ENCODE results near the gene TMEM184B. TPM values are rescaled to one million over a fixed set of nuclear protein-coding genes. Genes with fewer than 3 reads are reported as not detected.

Gene TMEM184B
- total RNA-seq, 1 donor from 2014 or later = 13.3 TPM

DNA sequence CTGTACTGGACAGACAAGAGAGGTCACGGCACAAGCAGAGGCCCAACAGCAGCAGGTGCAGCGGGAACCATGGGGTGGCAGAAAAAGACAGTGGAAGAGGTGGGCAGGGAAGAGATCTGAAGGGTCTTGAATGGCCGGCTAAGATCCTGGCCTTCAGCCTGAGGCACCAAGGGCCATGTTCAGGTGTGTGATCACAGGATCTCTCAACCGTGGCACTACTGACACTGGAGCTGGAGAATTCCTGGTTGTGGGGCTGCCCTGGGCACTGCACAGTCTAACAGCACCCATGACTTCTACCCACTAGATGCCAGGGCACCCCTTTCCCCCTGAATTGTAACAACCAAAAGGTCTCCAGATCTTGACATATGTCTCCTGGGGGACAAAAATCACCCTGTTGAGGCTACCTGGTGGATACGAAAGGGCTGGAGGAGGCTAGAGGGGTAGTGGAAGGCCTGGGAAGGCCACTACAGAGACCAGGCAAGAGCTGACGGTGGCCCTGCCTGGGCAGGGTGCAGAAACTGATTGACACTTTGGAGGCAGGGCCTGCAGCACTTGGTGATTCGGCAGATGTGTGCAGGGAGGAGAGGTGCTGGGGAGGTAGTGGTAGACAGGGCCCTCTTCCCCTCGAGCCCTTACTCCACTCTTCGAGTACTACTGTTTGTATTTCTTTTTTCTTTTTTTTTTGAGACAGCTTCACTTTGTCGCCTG, 36.1 kb upstream of the TMEM184B start:
- DNase-seq = no peak

DNA sequence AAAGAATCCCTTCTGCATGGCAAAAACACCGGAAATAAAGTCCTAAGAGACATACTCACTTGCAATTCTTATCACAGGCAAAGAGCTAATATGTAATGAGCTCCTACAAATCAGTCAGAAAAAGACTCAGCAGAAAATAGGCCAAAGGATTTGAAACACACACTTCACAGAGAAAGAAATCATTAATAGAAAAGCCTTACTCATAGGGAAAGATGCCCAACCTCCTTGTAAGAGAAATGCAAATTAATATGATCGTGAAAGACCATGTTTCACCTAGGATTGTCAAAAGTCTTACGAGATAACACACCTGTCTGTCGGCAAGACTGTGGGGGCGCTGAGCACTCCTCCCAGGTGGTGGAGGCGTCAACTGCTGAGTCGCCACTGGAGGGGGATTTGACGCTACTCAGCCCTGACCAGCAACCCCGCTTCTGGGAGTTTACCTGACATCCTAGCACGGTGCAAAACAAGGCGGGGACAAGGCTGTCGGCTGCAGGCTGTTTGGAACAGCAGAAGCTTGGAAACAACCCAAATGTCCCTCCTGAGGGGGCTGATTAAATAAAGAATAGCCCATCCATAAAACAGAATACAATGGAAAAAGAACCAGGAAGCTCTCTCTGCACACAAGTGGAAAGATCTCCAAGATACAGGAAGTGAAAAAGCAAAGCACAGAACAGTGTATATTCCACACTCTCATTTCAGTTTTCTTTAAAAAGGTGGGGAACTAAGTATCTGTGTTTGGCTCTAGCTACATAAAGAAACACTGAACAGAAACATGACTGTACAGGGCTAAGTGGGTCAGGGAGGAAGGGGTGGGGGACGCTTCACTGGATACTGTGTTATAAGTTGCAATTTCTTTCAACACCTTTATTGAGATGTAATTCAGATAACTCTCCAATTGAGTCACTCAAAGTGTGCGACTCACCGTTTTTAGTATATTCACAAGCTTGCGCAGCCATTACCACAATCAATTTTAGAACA, 33.0 kb upstream of the TMEM184B start:
- no peak for DNase-seq

DNA sequence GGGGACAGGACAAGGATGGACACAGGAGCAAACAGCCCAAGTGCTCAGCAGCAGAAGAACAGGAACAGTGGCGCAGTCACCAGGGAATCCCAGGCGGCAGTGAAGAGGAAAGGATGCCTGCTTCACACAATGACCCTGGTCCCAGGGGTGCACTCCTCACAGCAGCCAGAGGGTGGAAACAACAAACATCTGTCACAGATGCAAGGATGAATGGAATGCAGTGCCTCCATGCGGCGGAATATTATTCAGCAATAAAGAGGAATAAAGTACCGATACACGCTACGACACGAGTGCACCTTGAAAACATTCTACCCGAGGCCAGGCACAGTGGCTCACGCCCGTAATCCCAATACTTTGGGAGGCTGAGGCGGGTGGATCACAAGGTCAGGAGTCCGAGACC, 31.7 kb upstream of the TMEM184B start:
- DNase-seq = no peak

DNA sequence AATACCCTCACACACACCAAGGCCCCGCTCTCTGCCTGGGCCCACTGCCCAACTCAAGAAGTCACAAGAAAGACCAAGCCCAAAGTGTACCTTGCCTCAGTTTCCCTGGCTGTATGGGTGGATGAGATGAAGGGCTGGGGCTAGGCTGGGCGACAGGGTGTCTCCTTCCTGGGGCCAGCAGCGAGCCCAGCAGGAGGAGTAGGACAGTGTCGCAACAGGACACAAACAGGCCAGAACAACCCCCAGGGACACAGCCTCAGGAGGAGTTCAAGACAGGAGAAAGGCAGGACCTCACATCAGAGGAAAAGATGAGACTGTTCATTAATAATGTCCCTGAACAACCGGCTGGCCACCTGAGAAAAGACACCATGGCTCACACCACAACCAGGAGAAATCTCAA, 31.2 kb upstream of the TMEM184B start:
- DNase-seq = no peak

DNA sequence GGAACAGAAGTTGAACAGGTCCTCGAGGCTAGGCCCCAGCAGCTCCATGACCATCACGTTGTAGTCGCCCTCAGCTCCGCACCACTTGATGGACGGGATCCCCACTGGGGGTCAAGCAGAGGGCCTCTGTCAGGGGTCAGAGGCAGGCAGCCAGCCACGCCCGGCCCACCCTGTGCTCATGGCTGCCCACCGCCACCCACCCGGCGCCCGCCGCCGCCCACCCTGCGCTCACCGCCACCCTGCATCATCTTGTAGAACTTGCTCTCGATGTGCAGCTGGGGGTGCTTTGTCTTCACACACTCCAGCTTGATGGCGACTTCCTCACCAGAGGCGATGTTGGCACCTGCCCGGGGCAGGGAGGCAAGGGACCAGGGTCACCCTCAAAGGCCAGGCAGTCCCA, 30.1 kb upstream of the TMEM184B start:
- DNase-seq = no peak

DNA sequence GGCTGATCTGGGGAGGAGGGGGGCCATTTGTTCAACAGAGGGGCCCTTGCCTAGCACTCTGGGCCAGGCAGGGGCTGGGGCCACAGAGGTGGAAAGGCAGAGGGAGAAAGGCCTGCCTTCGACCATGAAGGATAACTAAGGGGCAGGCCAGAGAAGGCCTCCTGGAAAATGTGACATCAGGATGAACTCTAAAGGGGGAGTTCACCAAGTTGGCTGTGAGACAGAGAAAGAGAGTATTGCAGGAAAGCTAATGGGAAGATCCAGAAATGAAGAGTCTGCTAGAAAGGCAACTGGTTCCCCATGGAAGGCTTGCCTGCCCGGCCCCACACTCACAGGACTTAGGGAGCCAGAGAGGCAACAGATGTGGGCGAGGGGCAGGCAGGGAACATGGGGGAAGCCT, 28.1 kb upstream of the TMEM184B start:
- DNase-seq = no peak

DNA sequence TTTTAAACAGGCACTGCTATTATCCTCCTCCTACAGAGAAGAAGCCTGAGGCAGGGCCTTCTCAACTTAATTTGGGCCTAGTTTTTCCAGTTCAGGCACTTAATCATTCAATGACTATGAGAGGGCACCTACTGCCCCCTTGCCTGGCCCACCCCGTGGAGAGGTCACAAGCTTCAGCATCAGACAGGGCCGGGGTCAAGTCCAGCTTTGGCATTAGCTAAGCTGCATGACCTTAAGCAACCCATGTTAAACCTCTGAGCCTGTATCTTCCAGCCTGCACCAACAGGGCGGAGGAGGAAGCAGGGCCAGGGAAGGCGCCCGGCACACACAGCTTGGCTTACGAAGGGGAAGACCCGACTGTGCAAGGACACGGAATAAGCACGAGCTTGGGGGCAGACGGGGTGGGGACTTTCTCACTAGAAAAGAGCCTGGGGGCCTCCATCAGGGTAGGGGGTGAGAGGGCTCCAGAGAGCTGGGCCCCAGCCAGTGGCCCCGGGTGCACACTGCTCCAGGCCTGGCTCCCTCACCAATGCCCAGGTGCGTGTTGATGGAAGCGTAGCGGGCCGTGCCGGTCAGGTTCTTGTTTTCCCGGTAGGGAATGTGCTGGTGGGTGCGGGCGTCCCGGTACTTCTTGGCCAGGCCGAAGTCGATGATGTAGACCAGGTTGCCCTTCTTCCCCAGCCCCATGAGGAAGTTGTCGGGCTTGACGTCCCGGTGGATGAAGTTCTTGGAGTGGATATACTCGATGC, 27.6 kb upstream of the TMEM184B start:
- DNase-seq = no peak

DNA sequence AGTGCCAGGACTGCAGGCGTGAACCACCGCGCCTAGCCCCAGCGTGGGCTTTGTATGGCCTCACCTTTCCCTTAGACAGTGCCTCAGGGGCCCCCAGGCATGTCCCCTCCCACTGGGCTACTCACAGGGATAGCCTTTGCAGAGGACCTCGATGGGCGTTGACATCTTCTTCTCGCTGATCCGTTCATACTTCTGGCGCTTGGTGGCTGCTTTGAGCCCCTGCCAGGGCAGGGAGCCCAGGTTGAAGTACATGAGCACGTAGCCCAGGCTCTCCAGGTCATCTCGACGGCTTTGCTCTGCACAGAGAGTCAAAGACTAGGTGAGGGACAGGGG, 26.9 kb upstream of the TMEM184B start:
- DNase-seq = no peak

DNA sequence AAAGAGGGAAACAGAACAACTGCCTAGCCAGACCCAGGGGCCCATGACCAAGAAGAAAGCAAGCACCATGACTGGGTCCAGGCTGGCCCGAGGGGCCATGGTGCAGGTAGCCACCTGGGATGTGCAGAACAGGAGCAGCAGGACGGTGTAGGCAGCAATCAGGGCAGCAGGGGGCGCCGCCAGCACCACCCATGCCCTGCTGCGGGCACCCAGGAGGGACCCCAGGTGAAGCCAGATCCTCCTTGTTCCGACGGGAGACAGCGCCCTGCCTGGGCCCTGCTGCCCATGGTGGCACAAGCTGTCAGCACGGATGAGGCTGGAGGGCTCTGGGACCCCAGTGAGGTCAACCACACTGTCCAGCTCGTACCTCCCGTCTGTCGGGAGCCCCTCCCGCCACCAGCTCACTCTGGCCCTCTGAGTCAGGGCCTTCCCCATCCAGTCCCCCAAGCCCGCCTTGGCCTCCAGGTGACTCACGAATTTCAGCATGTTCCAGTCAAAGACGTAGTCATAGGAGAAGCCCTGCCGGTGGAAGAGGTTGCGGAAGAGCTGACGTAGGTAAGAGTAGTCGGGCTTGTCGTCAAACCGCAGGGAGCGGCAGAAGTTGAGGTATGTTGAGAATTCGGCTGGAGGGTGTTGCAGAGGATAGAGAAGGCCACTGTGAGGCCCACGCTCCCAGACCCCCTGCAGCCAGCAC, 25.6 kb upstream of the TMEM184B start:
- DNase-seq = no peak

DNA sequence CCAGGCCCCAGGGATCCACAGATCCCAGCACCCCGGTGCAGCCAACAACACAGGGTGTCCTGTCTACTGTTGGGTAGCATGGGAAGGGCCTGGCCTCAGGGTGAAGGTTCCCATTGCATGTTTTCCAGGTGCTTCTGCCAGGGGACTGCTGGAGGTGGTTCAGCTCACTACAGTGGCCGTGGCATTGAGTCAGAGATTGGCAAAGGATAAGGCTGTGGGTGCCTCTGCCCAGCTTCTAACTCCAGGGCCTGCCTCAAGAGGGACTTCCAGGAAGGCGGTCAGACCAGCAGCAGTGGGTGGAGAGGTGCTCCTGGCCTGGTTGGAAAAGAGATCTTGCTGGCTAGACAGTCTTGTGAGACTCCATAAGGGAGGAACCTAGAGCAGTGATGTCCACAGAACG, 23.6 kb upstream of the TMEM184B start:
- no peak for DNase-seq

DNA sequence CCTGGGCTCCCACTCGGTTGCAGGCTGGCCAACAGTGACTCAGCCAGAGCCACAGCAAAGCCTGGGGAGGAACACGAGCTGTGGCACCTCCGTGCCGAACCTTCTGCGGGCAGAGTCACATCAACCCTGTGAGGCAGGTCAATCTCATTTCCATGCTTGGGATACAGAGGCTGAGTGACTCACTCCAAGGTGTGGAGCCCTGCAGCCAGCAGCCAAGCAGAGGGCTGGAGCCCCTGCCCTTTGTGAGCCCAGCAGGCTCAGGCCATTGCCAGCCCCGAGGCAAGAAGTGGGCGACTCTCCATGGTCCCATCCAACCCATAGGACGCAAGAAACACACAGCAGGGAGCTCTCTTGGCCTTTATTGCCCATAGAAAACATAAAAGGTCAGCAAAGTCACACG, 23.1 kb upstream of the TMEM184B start:
- DNase-seq = no peak

DNA sequence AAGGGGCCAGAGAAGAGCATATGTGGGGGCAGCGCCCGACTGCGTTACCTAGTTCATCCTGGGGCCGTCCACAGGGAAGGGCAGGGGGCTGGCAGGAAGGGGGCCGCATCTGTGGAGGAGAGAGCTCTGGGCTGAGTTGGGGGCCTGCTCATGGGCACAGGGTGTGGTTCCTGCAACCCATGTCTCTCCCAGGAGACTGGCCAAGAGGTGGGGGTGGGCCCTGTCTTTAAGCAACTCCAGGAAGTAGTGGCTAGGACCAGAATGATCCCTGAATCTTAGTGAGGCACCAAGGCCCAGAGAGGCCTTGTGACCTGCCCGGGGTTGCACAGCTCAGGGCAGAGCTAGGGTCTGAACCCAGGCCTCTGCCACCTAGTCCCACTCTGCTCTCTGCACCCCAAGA, 22.5 kb upstream of the TMEM184B start:
- no peak for DNase-seq

DNA sequence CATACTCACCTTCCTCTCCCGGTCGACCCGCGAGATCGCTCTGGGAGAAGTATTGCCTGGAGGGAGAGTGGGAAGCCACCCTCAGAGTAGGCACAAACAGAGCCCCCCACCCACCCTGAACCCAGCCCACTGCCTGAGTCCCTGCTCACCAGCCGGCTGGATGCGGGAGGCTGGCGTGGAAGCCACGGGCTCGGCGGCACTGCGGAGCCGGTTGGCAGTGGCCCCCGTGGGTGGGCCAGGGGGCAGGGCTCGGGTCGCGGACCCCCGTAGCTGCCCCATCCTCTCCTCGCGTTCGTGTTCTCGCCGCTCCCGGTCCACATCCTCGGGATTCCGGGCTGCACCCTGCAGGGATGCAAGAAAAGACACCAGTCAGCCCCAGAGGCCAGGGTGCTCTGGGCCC, 21.4 kb upstream of the TMEM184B start:
- DNase-seq = no peak

DNA sequence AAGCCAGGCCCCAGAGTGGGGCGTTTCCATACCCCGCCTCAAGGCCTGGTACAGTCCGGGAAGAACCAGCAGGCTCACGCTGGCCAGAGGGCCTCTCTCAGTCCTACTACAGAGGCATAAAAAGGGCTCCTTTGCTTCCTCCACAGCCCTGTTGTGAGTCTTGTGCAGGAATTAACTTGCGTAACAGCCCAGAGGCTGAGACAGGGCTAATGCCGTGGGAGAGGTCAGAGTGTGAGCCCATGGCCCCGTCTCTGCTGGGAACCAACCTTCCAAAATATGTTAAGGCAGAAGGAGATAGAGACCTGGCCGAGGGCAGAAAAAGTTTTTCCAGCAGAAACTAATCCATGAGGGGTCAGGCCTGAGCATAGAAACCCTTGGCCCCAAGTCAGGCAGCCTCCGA, 19.9 kb upstream of the TMEM184B start:
- DNase-seq = no peak

DNA sequence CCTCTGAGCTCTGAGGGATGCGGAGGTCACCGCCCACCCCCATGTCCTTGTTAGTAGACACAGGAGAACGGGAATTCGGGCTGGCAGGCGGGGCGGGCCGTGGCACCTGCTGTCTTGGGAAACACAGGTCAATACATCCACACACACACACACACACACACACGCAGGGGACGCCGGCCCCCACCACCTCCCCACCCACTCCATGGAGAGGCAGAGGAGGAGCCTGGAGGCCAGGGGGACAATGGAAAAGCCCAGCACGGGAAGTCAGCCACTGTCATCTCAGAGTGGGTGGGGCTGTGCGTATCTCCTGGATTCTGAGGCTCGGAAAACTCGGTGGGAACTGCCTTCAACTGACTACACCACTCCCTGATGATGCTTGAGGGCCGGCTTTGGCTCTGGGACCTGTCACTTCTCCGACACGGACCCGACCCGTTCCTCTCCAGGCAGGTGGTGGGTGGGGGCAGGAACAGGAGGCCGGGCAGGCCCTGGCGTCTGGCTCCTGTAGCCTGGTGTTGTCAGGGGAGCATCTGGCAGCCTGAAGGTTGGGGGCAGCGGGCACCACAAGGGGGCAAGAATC, 18.5 kb upstream of the TMEM184B start:
- DNase-seq = no peak

DNA sequence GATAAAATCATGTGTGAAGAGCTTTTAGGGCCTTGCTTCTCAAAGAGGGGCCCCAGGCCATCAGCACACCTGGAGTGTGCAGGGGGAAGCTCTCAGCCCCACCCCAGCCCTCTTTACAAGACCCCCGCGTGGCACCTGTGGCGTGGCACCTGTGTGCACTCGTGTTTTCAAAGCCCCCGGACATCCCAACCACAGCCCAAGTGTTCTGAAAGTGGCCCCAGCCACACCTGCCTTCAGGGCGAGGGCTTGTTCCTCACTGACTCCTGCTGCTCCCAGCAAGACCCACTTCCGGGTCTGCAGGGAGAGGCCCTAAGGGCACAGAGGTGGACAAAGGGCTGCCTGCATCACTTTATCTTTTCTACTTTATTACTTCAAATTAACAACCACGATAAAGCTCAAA, 17.5 kb upstream of the TMEM184B start:
- no peak for DNase-seq

DNA sequence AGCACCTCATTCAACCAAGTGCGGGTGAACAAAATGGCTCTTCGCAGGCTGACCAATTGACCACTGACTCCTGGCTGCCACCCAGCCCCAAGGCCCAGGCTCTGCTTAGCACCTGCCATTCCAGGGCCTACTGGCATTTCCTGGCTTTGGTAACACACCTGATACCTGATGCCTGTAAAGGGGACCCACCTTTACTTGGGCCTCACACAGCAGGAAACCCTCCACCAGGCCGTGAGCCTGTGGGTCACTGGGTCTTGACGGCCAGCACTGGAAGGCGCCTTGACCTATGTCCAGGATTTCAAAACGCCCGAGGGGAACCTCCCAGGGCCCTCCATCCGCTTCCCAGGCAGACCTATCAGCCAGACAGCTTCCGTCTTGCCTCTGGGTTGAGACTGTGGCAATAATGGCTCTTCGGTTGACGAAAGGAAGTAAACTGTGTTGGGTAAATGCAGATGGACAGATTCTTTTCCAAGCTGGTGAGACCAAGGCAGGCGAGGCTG, 16.8 kb upstream of the TMEM184B start:
- no peak for DNase-seq

DNA sequence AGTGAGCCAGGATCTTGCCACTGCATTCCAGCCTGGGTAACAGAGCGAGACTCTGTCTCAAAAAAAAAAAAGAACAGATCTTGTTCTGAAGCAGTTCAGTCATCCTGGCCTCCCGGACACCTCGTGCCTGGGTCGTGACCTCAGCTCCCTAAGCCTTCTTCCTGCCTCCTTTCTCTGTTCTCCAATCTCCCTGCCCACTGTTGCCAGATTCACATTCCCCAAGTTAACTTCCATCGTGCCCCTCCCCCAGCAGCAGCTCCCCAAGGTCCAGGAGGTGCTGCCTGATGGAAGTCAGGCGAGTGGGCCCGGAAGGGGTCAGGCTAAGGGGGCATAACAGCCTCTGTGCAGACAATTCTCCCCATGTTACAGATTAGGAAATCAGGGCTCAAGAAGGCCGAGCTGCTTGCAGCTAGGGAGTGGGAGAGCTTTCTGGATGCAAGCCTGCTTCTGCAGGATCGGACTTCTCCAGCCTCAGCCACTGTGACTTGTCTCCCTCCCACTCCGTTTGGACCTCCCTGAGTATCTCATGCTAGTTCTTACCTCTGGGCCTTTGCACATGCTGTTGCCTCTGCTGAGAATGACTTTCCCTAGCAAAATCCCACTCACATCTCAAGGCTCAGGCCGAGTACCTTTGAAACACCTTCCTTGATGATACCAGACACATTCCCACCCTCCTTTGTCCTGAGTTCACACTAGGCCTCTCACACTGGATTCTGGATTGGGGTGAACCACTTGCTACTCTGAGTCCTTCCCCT, 14.3 kb upstream of the TMEM184B start:
- no peak for DNase-seq

DNA sequence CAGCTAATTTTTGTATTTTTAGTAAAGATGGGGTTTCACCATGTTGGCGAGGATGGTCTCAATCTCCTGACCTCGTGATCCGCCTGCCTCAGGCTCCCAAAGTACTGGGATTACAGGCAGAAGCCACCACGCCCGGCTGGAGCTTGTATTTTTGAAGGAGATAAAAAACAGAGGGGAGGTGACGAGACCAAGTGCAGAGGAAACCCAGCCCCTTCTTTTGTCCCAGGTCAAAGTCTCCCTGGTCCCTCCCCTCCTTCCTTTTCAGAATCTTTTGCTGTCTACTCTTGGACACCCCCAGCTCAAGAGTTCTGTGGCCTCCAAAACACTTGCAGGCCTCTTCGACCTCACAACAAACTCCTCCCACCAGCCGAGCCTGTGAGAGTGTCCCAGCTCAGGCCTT, 12.2 kb upstream of the TMEM184B start:
- DNase-seq = no peak

DNA sequence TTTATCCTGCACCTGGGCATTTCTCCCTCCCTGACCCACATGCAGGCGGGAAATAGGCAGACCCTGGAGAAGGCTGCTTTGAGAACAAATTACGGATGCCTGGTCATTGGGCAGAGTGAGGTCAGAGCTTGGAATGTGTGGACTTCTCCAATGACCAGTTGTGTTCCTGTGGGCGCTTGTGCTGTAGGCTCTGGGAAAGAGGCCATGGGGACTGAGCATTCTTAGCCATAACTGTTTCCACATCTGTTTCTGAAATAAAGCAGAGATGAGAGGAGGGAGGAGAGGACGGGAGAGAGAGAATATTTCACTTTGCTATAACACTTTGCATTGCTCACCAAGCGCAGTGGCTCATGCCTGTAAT, 11.2 kb upstream of the TMEM184B start:
- no peak for DNase-seq

DNA sequence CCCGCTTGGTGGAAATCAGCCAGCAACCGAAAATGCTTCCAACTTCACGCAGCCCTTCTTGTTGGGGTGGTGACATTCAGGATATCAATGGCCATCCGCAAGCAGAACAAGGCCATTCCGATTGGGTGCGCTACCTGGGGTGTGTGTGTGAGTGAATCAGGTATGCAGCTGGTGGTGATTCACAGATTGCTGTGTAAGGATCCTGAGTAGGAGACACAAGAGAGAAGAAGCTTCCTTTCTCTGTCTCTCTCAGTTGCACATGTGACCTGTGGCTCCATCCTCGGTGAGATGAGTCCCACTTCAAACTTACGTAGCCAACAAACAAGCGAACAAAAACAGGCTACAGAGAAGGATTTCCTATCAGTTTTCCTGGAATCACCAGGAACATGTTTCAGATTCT, 9.6 kb upstream of the TMEM184B start:
- no peak for DNase-seq

Data from skin of body (tissue), 2 donors.